ENCODE data around the gene MAML1.

MAML1 gene

GRCh38 chr5:179794171-179794570, 61.5 kb downstream of the MAML1 start:
- DNase-seq (ENCODE audit: low read depth in 2 of 2), result no peak

- DNase-seq (ENCODE audit: low read depth in 2 of 2), result no peak
These were observed 62.0 kb downstream of the MAML1 start for GRCh38 chr5:179794575-179794974.

GRCh38 chr5:179795049-179795862, 62.6 kb downstream of the MAML1 start:
- DNase-seq (ENCODE audit: low read depth in 2 of 2), result no peak

GRCh38 chr5:179795863-179796833, 63.5 kb downstream of the MAML1 start:
- no peak for DNase-seq (ENCODE audit: low read depth in 2 of 2)

GRCh38 chr5:179796877-179797608, 64.4 kb downstream of the MAML1 start:
- DNase-seq (ENCODE audit: low read depth in 2 of 2), result no peak

- DNase-seq (ENCODE audit: low read depth in 2 of 2), result no peak
These were observed 65.1 kb downstream of the MAML1 start for GRCh38 chr5:179797741-179798140.

GRCh38 chr5:179798144-179798770, 65.6 kb downstream of the MAML1 start:
- no peak for DNase-seq (ENCODE audit: low read depth in 2 of 2)

- DNase-seq (ENCODE audit: low read depth in 2 of 2), result no peak
These were observed 66.4 kb downstream of the MAML1 start for GRCh38 chr5:179798771-179799643.

GRCh38 chr5:179799644-179799973, 67.0 kb downstream of the MAML1 start:
- no peak for DNase-seq (ENCODE audit: low read depth in 2 of 2)

- no peak for DNase-seq (ENCODE audit: low read depth in 2 of 2)
These were observed 67.6 kb downstream of the MAML1 start for GRCh38 chr5:179800071-179800695.

- DNase-seq (ENCODE audit: low read depth in 2 of 2), result no peak
These were observed 68.1 kb downstream of the MAML1 start for GRCh38 chr5:179800696-179801201.

- DNase-seq (ENCODE audit: low read depth in 2 of 2), result peak; percentile 75
These were observed 68.9 kb downstream of the MAML1 start for GRCh38 chr5:179801304-179802206.

- no peak for DNase-seq (ENCODE audit: low read depth in 2 of 2)
These were observed 69.7 kb downstream of the MAML1 start for GRCh38 chr5:179802207-179802883.

- no peak for DNase-seq (ENCODE audit: low read depth in 2 of 2)
These were observed 70.4 kb downstream of the MAML1 start for GRCh38 chr5:179802950-179803562.

- no peak for DNase-seq (ENCODE audit: low read depth in 2 of 2)
These were observed 71.3 kb downstream of the MAML1 start for GRCh38 chr5:179803651-179804554.

- DNase-seq (ENCODE audit: low read depth in 2 of 2), result no peak
These were observed 71.9 kb downstream of the MAML1 start for GRCh38 chr5:179804555-179804947.

GRCh38 chr5:179805070-179805528, 72.5 kb downstream of the MAML1 start:
- no peak for DNase-seq (ENCODE audit: low read depth in 2 of 2)

All from stimulated activated CD8-positive, alpha-beta memory T cell treated with anti-CD3 and anti-CD28 coated beads, Interleukin-2, amount 100 ng/mL, for 1 hour (primary cell).